Rectal smooth muscle tissue (tissue), 1 donor: ENCODE measurements around the gene PGC.

Experiments used
- H3K27ac ChIP-seq: one replicate; pipeline ENCODE4 v1.7.0; 2013; ENCODE audit warnings: low read depth, low read length, inconsistent platforms
- H3K27me3 ChIP-seq: one replicate; pipeline ENCODE4 v1.7.0; 2013; ENCODE audit warnings: low read length; ENCODE audit not compliant: control insufficient read depth, insufficient read depth
- H3K36me3 ChIP-seq: one replicate; pipeline ENCODE4 v1.7.0; 2013; ENCODE audit warnings: low read length; ENCODE audit not compliant: control insufficient read depth, insufficient read depth
- H3K4me1 ChIP-seq: one replicate; pipeline ENCODE4 v1.7.0; 2013; ENCODE audit warnings: low read length; ENCODE audit not compliant: control insufficient read depth, insufficient read depth
- H3K4me3 ChIP-seq: one replicate; pipeline ENCODE4 v1.7.0; 2013; ENCODE audit warnings: low read length
- H3K9ac ChIP-seq: one replicate; pipeline ENCODE4 v1.7.0; 2013; ENCODE audit warnings: low read length

The PGC gene

DNA sequence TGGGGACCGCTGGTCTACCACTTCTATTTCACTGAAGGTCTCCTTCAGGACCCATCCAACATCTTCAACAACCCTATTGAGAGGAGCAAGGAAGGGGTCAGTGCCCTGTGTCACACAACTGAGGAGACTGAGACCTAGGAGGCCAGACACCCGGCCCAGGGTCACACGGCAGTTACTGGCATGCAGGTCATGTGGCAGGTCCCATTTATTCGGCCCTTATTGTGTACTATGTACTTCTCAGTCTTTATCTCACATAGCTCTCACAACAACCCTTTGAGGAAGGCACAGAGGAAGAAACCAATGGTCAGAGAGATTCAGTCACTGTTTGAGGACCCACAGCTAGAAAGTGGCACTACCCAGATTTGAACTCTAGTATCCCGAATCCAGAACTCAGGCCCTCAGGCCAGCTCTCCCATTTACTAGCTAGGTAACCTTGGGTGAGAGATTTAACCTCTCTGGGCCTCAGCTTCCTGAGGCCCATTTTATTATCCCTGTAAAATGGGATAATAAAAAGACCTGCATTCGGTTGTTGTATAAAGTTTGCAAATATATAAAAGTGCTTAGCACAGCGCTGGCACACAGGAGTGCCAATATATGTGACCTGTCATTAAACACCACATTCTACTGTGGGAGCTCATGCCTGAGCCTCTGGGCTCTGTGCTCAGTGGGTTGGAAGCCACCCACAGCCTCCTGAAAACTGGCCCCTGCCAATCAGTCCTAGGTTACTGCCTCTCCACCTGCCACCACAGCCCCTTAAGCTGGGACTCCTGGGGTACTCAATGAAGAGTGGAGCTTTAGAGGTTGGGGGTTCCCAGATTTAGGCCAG lies 27.5 kb downstream of the PGC start:
- H3K4me1 ChIP-seq, result peaks cover 14% of the 10 kb centered on the region

DNA sequence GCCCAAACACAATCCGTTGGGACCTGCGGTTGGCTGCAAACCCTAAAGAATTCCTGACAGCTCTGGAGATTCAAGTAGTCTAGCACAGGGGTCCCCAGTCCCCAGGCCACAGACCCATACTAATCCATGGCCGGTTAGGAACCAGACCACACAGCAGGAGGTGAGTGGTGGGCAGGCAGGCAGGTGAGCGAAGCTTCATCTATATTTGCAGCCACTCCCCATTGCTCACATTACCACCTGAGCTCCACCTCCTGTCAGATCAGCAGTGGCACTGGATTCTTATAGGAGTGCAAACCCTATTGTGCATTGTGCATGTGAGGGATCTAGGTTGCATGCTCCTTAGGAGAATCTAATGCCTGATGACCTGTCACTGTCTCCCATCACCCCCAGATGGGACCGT lies 28.4 kb downstream of the PGC start:
- no peaks in the 10 kb centered on the region for H3K27me3 ChIP-seq
- no peak overlapping the region for H3K27ac ChIP-seq
- peaks cover 20% of the 10 kb centered on the region for H3K4me1 ChIP-seq
- no peak overlapping the region for H3K9ac ChIP-seq
- no peak overlapping the region for H3K4me3 ChIP-seq
- H3K36me3 ChIP-seq, result no peaks in the 10 kb centered on the region

More for the DNA sequence above, 27.5 kb downstream of the PGC start:
- Histone ChIP-seq H3K27me3 (no peaks in the 10 kb centered on the region), H3K36me3 (no peaks in the 10 kb centered on the region), H3K9ac (no peak overlapping the region), H3K27ac (no peak overlapping the region), H3K4me3 (no peak overlapping the region)

DNA sequence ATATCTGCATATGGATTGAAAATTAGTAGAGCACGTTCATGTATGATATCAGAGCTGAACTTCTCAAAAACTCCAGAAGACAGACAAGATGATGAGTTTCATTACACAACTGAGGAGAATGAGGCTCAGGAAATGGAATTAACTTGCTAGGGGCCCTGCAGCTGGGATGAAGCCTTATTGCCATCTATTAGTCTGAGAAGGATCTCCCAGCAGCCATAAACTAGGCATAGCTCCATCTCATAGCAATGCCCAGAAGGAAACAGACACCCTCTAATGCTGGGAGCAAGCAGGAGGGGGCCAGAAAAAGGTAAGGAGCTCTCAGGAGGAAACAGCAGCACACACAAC lies 29.8 kb downstream of the PGC start:
- no peak overlapping the region for H3K9ac ChIP-seq
- H3K27me3 ChIP-seq, result no peaks in the 10 kb centered on the region
- peaks cover 35% of the 10 kb centered on the region for H3K4me1 ChIP-seq
- H3K4me3 ChIP-seq, result no peak overlapping the region
- H3K27ac ChIP-seq, result no peak overlapping the region
- H3K36me3 ChIP-seq, result no peaks in the 10 kb centered on the region

DNA sequence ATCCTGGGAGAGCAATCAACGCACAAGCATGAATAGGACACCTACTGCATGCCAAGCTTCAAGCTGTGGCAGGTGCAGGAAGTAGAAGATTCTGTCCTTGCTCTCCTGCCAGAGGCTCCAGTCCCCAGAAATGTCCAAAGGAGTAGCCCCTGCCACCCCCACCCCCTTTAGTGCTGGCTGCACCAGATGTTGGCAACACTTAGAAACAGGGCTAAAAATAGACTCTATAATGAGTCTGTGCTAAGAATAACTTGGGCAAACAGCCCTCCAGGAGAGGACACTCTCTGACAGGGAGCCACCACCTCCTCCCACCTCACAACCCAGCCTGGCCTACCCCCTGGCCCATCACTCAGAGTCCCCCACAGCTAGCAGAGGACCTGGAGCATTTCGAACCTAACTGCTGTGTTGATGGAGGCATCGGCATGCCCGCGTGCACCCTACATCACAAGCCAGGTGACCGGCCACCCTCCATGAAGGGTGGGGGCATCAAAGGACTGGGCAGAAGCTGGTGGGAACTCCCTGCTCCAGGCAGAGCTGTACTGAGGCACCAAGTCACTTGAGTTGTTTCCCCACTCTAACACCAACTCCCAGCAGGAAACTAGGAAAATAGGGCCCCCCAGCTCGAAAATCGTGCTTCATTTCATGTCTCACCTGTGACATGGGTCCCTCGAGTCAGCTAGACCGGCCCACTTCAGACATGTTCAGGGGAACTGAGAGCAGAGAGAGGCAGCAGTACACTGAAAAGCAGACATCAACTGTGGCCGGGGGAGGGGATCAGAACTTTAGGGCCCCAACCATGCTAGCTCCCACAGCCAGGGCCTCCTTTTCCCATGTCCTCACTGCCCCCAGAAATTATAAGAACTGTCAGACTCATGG lies 30.4 kb downstream of the PGC start:
- peaks cover 41% of the 10 kb centered on the region for H3K4me1 ChIP-seq
- no peak overlapping the region for H3K27ac ChIP-seq
- H3K27me3 ChIP-seq, result no peaks in the 10 kb centered on the region
- H3K9ac ChIP-seq, result no peak overlapping the region
- no peaks in the 10 kb centered on the region for H3K36me3 ChIP-seq
- H3K4me3 ChIP-seq, result no peak overlapping the region

DNA sequence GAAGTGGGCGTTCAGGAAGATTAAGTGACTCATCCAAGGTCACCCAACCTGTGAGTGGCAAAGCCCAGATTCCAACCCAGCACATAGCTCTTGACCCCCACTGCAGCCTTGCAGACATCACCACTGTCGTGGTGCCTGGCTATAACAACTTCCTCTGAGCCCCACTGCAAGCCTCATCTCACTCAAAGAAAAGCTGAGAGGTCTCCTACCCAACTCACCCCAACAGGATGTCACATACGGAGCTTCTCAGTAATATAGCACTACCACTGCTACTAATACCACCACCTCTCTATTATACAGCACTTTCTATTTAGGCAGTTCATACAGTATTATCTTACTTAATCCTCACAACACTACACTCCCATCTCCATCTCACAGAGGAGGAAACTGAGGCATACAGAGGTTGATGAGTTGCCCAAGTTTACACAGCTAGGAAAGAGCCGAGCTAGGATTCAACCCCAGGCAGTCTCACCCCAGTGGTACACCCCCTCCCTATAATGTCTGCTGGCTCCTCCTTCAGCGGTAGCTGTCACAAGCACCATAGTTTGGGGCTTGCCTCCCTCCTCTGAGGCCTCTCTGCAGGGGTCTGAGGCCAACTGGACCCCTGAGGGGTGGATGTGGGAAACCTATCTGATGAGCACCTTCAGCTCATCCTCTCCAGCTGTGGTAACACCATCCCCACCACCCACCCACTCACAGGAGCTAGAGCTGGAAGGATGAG lies 31.2 kb downstream of the PGC start:
- H3K27ac ChIP-seq, result no peak overlapping the region
- H3K9ac ChIP-seq, result no peak overlapping the region
- no peaks in the 10 kb centered on the region for H3K27me3 ChIP-seq
- H3K4me3 ChIP-seq, result no peak overlapping the region
- H3K4me1 ChIP-seq, result peaks cover 48% of the 10 kb centered on the region
- H3K36me3 ChIP-seq, result no peaks in the 10 kb centered on the region

DNA sequence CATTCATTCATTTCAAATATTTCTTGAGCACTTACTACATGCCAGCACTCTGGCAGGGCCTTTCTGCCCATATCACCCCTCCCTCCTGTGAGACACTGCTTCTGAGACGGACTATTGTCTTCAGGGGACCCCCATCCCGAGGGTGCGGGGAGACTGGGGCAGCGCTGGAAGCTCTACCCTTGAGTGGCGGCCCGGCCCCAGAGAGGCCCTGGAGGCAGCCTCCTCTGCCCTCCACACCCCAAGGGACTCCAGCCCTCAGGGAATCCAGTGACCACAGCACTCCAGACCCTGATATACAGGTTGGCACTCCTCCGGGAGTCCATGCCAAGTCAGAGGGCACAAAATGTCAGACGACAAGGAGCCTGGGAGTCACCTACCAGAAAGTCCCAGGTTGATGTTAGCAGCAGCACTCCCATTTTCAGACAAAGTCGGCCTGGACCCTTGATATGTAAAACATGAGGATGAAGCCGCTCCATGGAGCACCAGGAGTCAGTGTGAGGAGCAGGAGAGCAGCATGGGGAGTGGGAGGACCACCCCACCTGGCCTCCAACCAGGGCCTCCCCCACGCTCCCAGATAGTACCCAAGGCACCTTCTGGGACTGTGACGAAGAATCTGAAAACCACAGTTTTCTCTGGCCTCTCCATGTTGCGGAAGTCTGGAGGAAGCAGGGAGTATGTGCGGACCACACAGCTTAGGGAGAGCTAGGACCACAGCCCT lies 32.5 kb downstream of the PGC start:
- peaks cover 48% of the 10 kb centered on the region for H3K4me1 ChIP-seq
- no peaks in the 10 kb centered on the region for H3K27me3 ChIP-seq
- no peaks in the 10 kb centered on the region for H3K36me3 ChIP-seq
- H3K27ac ChIP-seq, result no peak overlapping the region
- H3K9ac ChIP-seq, result no peak overlapping the region
- H3K4me3 ChIP-seq, result no peak overlapping the region

DNA sequence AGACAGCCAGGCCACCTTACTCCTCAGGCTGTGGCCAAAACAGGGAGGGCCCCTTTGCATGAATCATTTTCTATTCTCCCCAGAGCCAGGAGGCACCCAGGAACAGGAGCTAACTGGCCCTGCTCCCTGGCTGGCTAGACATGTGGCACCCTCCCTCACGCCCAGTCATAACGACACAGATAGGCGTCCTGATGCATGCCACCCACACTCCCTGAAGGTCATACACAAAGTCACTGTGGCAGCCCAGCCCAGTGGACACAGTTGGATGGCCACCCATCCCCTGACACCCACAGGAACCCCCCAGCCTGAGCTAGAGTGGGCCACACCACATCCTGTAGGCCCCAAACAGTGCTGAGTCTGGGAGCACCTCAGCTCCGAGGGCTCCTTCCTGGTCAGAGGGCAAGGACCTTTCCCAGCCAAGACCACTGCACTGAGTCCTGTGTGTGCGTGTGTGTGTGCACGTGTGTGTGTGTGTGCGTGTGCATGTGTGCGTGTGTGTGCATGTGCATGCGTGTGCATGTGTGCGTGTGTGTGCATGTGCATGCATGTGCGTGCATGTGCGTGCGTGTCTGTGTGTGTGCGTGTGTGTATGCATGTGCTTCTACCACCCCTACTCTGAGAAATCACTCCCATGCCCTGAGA lies 33.4 kb downstream of the PGC start:
- Histone ChIP-seq H3K36me3 (no peaks in the 10 kb centered on the region), H3K9ac (no peak overlapping the region), H3K27me3 (no peaks in the 10 kb centered on the region), H3K4me1 (peaks cover 48% of the 10 kb centered on the region), H3K4me3 (no peak overlapping the region), H3K27ac (peak overlapping the region; percentile 82)

DNA sequence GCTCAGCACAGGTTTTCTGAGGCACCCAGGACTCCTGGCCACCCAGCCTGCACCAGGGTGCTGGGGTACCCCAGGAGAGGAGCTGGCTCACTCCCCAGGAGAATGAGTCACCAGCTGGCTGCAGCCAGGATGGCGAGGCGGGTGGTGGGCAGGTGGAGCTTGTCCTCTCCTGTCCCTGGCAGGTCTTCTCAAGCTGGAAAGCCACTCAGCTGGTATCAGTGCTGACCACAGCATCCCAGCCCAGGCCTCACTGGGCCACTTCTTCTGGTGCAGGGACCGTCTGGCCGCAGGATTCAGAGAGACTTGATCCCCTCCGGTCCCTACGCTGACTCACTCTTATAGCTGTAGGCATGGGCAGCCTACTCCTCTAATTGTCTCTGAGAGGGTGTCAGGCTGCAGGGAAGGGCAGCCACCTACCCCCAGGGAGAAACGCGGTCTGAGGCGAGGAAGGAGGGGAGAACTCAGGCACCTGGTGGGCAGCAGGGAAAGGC lies 34.0 kb downstream of the PGC start:
- no peak overlapping the region for H3K4me3 ChIP-seq
- peaks cover 48% of the 10 kb centered on the region for H3K4me1 ChIP-seq
- H3K27ac ChIP-seq, result peak overlapping the region; percentile 82
- H3K27me3 ChIP-seq, result no peaks in the 10 kb centered on the region
- H3K9ac ChIP-seq, result no peak overlapping the region
- no peaks in the 10 kb centered on the region for H3K36me3 ChIP-seq

DNA sequence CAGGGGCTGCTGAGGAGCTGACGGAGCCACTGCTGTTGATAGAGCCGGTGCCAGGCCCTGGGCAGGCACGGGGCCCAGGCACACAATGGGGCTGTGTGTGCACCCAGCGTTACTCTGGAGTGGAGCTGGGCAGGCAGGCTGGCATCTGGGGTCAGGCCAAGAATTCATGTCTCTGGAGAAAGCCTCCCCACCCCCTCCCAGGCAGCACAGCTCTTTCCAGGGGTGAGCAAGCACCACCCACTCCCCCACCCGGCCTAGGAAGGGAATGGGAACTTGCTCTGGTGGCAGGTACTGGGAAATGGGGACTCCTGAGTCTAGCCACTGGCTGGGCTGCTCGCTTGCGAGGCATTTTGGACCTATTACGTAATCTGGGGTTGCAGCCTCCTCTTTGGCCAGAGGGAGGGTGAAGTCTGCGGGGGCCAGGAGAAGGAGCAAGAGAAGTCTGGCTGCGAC lies 34.5 kb downstream of the PGC start:
- Histone ChIP-seq H3K27ac (peak overlapping the region; percentile 82), H3K4me1 (peaks cover 48% of the 10 kb centered on the region), H3K27me3 (no peaks in the 10 kb centered on the region)

DNA sequence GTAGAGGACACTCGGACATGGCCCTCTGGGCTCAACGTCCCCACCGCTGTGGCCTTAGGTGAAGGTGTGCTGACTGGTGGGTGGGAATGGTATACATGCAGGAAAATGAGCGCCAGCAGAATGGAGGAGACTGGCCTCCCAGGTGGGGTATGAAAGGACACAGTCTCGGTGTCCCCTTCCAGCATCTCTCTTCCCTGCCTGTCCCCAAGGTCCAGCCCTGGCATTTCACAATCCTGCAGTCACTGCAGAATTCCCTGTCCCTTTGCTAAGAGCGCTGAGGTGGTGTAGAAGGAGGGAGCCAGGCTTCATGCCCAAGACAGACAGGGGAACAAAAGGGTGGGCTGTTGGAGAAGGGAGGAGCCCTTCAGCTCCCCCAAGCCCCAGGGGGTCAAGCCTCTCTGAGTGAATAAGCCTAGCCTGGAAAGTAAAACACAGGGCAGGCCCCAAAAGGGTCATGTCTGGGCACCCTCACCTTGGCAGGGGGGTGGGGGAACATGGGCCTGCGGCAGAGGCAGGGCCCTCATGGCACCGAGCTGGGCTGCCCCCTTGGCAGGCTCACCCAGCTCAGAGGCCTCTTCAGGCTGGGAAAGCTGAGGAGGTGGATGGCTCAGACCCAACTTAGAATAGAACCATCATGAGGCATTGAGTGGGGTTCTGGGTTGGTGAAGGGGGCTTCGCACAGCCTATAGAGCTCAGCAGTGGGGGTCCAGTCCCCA lies 35.7 kb downstream of the PGC start:
- Histone ChIP-seq H3K9ac (no peak overlapping the region), H3K27ac (peak overlapping the region; percentile 82), H3K4me1 (peaks cover 42% of the 10 kb centered on the region)

More for the DNA sequence above, 34.5 kb downstream of the PGC start:
- Histone ChIP-seq H3K36me3 (no peaks in the 10 kb centered on the region), H3K9ac (no peak overlapping the region), H3K4me3 (no peak overlapping the region)

DNA sequence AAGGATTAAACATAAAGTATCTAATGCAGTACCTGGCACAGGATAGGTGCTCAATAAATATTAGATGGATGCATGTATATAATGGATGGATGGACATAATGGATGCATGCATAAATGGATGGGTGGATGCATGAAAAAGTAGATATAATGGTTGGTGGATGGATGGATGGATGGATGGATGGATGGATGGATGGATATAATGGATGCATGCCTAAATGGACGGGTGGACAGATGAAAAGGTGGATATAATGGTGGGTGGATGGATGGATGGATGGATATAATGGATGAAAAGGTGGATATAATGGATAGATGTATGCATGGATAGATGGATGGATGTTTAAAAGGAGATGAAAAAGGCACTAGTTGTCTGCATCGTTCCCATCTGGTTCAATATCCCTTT lies 37.8 kb downstream of the PGC start:
- no peak overlapping the region for H3K27ac ChIP-seq
- H3K4me1 ChIP-seq, result peaks cover 50% of the 10 kb centered on the region
- H3K9ac ChIP-seq, result no peak overlapping the region
- H3K4me3 ChIP-seq, result no peak overlapping the region
- no peaks in the 10 kb centered on the region for H3K36me3 ChIP-seq
- H3K27me3 ChIP-seq, result no peaks in the 10 kb centered on the region

More for the DNA sequence above, 35.7 kb downstream of the PGC start:
- Histone ChIP-seq H3K36me3 (no peaks in the 10 kb centered on the region), H3K4me3 (no peak overlapping the region), H3K27me3 (no peaks in the 10 kb centered on the region)
